A549 treated with DMSO at 1 μM for 4 hours (cell line): ENCODE measurements around the gene HBG2. TPM values are rescaled to one million over a fixed set of nuclear protein-coding genes. Genes with fewer than 3 reads are reported as not detected.

ENCODE experiments used
- total RNA-seq: library from RNA; stranded (reverse); fragments of 200-300 nt; extraction: Qiagen RNA extraction; gene quantifications from 5 replicates; pipeline ENCODE4 v1.2.3, GENCODE V29; 2022; ENCODE audit warnings: low read depth

Gene HBG2
- total RNA-seq: not detected in 5 replicates

DNA sequence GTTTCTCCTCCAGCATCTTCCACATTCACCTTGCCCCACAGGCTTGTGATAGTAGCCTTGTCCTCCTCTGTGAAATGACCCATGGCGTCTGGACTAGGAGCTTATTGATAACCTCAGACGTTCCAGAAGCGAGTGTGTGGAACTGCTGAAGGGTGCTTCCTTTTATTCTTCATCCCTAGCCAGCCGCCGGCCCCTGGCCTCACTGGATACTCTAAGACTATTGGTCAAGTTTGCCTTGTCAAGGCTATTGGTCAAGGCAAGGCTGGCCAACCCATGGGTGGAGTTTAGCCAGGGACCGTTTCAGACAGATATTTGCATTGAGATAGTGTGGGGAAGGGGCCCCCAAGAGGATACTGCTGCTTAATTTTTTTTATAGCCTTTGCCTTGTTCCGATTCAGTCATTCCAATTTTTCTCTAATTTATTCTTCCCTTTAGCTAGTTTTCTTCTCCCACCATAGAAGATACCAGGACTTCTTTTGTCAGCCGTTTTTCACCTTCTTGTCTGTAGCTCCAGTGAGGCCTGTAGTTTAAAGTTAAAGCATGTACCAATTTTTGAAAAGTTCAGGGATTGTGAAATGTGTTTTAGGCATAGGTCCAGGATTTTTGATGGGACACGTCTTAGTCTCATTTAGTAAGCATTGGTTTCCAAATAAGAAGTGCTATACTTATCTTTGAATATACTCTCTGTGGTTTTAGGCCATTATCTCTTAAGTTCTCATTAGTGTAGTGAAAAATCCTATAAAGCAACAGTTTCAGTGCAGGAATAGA, at the start of gene HBG2:
HBG2 (minus strand) TSS at position 136 of the 768 bp plus-strand sequence; CDS start at position 83, 53 bp downstream.

DNA sequence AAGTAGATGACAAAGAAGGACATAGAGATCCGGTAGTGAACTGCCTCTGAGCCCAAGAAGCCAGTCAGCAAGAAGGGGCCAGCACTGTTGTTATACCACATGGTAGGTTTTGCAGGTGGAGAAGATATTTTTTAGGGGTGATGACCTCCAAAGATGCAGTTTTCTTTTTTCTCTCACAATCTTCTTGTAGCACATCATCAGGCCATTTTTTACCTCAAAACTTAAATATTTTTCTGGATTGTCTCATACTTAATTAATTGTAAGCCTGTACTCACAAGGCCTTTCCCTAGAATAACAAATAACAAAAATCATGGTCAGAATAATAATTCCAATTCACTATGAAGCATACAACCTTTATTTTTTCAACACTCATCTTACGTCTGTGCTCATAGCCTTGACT, 47.3 kb upstream of the HBG2 start, which contains the start of gene OR51B4:
OR51B4 (minus strand) TSS at position 101 of the 400 bp plus-strand sequence; CDS start at position 101, 0 bp downstream.

DNA sequence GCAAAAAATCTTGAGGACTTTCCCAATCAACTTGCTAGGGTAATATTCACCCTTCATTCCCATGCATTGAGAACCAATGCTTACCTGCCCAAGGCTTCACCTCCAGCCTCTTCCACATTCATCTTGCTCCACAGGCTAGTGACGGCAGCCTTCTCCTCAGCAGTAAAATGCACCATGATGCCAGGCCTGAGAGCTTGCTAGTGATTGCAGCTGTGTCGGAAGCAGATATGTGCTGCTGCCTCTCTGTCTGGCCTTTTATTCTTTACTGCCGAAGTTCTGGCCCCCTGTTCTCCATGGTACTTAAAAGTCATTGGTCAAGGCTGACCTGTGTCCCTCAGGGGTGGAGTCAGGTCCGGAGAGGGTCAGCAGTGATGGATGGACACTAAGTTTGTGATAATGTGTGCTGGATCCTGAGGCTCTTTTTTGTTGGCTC, 15.2 kb upstream of the HBG2 start, which contains the start of gene HBE1:
HBE1 (minus strand) TSS at position 231 of the 433 bp plus-strand sequence; CDS start at position 176, 55 bp downstream.

DNA sequence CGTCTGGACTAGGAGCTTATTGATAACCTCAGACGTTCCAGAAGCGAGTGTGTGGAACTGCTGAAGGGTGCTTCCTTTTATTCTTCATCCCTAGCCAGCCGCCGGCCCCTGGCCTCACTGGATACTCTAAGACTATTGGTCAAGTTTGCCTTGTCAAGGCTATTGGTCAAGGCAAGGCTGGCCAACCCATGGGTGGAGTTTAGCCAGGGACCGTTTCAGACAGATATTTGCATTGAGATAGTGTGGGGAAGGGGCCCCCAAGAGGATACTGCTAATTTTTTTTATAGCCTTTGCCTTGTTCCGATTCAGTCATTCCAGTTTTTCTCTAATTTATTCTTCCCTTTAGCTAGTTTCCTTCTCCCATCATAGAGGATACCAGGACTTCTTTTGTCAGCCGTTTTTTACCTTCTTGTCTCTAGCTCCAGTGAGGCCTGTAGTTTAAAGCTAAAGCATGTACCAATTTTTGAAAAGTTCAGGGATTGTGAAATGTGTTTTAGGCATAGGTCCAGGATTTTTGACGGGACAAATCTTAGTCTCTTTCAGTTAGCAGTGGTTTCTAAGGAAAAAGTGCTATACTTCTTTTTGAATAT, 4.7 kb downstream of the HBG2 start, which contains the start of gene HBG1:
HBG1 (minus strand) TSS at position 51 of the 590 bp plus-strand sequence. CDS start 53 bp downstream, outside the sequence.

DNA sequence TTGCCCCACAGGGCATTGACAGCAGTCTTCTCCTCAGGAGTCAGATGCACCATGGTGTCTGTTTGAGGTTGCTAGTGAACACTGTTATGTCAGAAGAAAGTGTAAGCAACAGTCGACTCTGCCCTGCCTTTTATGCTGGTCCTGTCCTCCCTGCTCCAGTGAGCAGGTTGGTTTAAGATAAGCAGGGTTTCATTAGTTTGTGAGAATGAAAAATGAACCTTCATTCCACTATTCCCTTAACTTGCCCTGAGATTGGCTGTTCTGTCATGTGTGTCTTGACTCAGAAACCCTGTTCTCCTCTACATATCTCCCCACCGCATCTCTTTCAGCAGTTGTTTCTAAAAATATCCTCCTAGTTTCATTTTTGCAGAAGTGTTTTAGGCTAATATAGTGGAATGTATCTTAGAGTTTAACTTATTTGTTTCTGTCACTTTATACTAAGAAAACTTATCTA, 20.2 kb downstream of the HBG2 start, which contains the start of gene HBD:
HBD (minus strand) TSS at position 103 of the 454 bp plus-strand sequence; CDS start at position 53, 50 bp downstream.

DNA sequence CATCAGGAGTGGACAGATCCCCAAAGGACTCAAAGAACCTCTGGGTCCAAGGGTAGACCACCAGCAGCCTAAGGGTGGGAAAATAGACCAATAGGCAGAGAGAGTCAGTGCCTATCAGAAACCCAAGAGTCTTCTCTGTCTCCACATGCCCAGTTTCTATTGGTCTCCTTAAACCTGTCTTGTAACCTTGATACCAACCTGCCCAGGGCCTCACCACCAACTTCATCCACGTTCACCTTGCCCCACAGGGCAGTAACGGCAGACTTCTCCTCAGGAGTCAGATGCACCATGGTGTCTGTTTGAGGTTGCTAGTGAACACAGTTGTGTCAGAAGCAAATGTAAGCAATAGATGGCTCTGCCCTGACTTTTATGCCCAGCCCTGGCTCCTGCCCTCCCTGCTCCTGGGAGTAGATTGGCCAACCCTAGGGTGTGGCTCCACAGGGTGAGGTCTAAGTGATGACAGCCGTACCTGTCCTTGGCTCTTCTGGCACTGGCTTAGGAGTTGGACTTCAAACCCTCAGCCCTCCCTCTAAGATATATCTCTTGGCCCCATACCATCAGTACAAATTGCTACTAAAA, 27.8 kb downstream of the HBG2 start, which contains the start of gene HBB:
HBB (minus strand) TSS at position 340 of the 579 bp plus-strand sequence; CDS start at position 290, 50 bp downstream.

Other genes starting within 250 kb of the HBG2 start
- not detected in 5 replicates for gene OR52J3, start 208.3 kb downstream of the HBG2 start, total RNA-seq
- not detected in 5 replicates for gene OR52E2, start 195.2 kb downstream of the HBG2 start, total RNA-seq
- not detected in 5 replicates for gene OR52E1, start 185.2 kb downstream of the HBG2 start, total RNA-seq
- gene OR52A5, start 116.4 kb downstream of the HBG2 start, total RNA-seq: not detected in 5 replicates
- gene OR52A1, start 100.0 kb downstream of the HBG2 start, total RNA-seq: not detected in 5 replicates
- gene OR51V1, start 54.1 kb downstream of the HBG2 start, total RNA-seq: not detected in 5 replicates
- gene HBB, start 27.7 kb downstream of the HBG2 start, total RNA-seq: not detected in 5 replicates
- not detected in 5 replicates for gene HBD, start 20.3 kb downstream of the HBG2 start, total RNA-seq
- not detected in 5 replicates for gene HBG1, start 4.9 kb downstream of the HBG2 start, total RNA-seq
- not detected in 5 replicates for gene HBE1, start 15.2 kb upstream of the HBG2 start, total RNA-seq
- gene OR51B4, start 47.2 kb upstream of the HBG2 start, total RNA-seq: not detected in 5 replicates
- gene OR51B2, start 69.5 kb upstream of the HBG2 start, total RNA-seq: not detected in 5 replicates
- gene OR51B5, start 88.7 kb upstream of the HBG2 start, total RNA-seq: not detected in 5 replicates
- not detected in 5 replicates for gene OR51B6, start 96.7 kb upstream of the HBG2 start, total RNA-seq
- gene OR51M1, start 129.0 kb upstream of the HBG2 start, total RNA-seq: not detected in 5 replicates
- gene OR51Q1, start 167.3 kb upstream of the HBG2 start, total RNA-seq: not detected in 5 replicates
- not detected in 5 replicates for gene OR51I1, start 186.7 kb upstream of the HBG2 start, total RNA-seq
- gene OR51I2, start 194.5 kb upstream of the HBG2 start, total RNA-seq: not detected in 5 replicates
- gene OR52D1, start 233.9 kb upstream of the HBG2 start, total RNA-seq: not detected in 5 replicates